DND-41 (cell line): ENCODE results near the gene SETD3.

Experiments used
- ATAC-seq: fragments of 200-7000 bp; cut with Tn5 transposase; 3 replicates; pipeline ENCODE4 v1.9.1; 2021; ENCODE audit warnings: low read depth; ENCODE audit not compliant: insufficient read depth
- DNase-seq: peaks from one replicate; pipeline ENCODE4 v3.0.0-alpha.2; 2020
- H2AFZ ChIP-seq: 2 replicates; pipeline ENCODE4 v1.6.0; 2012; ENCODE audit warnings: low read depth, low read length
- H3K27ac ChIP-seq: 2 replicates; pipeline ENCODE4 v1.5.1; 2012; ENCODE audit warnings: low read length, inconsistent platforms
- H3K27me3 ChIP-seq: fragments of 200-600 bp; sonication (generic); 2 replicates; pipeline ENCODE4 v1.6.0; 2012; ENCODE audit warnings: low read length, mild to moderate bottlenecking, inconsistent platforms; ENCODE audit not compliant: insufficient read depth, poor library complexity
- H3K36me3 ChIP-seq: 2 replicates; pipeline ENCODE4 v1.5.1; 2012; ENCODE audit warnings: low read length, inconsistent platforms; ENCODE audit not compliant: insufficient read depth
- H3K4me1 ChIP-seq: 2 replicates; pipeline ENCODE4 v1.5.1; 2012; ENCODE audit warnings: mild to moderate bottlenecking, low read length; ENCODE audit not compliant: insufficient read depth
- H3K4me2 ChIP-seq: 2 replicates; pipeline ENCODE4 v1.6.0; 2012; ENCODE audit warnings: mild to moderate bottlenecking, moderate library complexity, low read length, inconsistent platforms; ENCODE audit not compliant: insufficient read depth
- H3K4me3 ChIP-seq, 2 experiments: fragments of 200-600 bp in 1 of 2; shearing (Covaris generic) in 1 of 2; 2 replicates each; pipeline ENCODE4 v1.5.1; 2012 to 2016; ENCODE audit warnings: inconsistent platforms in 2 of 2, low read length in 2 of 2, mild to moderate bottlenecking in 2 of 2, low read depth in 1 of 2, moderate library complexity in 1 of 2
- H3K79me2 ChIP-seq: 2 replicates; pipeline ENCODE4 v1.6.0; 2012; ENCODE audit warnings: low read length, inconsistent platforms; ENCODE audit not compliant: insufficient read depth
- H3K9ac ChIP-seq: 2 replicates; pipeline ENCODE4 v1.6.0; 2012; ENCODE audit warnings: low read depth, mild to moderate bottlenecking, inconsistent platforms, low read length, moderate library complexity
- H3K9me3 ChIP-seq: 2 replicates; pipeline ENCODE4 v1.5.1; 2012; ENCODE audit warnings: low read length, moderate library complexity, mild to moderate bottlenecking, inconsistent platforms; ENCODE audit not compliant: insufficient read depth, severe bottlenecking
- H4K20me1 ChIP-seq: 2 replicates; pipeline ENCODE4 v1.6.0; 2012; ENCODE audit warnings: low read length; ENCODE audit not compliant: insufficient read depth
- EZH2 ChIP-seq: IDR thresholded peaks from 3 replicates; pipeline ENCODE4 v1.6.1; 2012; ENCODE audit warnings: borderline replicate concordance, low read depth, mild to moderate bottlenecking, moderate library complexity, low read length, inconsistent platforms; ENCODE audit not compliant: severe bottlenecking
- TF ChIP-seq, protein P1 (sequence below): IDR thresholded peaks from 2 replicates; pipeline ENCODE4 v1.5.1; 2012; ENCODE audit warnings: borderline replicate concordance, low read length, moderate library complexity, mild to moderate bottlenecking; ENCODE audit not compliant: poor library complexity, severe bottlenecking; ENCODE audit errors: extremely low read depth

The SETD3 gene

DNA sequence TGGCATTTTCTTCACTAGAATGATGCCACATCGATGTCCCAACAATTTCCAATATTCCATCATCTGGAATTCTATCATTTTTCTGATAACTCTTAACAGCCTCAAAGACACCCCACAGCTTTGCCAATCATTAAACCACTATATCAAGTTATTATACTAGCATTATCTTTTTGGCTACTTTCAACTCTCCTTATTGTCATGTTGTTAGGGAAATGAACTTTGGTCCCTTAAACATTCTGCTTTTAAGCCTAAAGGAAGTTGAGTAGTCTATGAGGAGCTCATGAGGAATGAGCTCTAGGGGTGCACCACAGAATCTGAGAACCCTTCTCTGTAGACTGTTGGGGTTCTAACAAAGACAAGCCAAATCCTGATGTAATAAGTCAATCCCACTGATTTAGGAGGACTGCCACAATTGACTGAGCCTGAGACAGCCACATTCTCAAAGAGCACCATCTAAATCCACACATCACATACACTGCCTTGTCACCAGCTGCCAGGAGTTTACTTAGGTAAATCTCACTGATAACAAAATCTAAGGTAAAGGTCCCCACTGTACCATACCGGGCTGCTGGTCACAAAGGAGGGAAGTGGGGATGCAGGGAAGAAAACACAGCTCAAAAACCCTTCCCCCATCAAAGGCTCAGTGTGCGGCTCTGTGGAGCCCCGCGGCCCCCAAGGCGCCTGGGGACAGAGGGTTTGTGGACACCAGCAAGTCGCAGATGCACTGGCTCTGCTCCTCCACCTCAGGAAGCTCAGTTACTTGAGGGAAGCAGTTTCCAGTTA, 58.2 kb downstream of the SETD3 start:
- H3K79me2 ChIP-seq: peaks cover 15% of the 10 kb centered on the region; the same call in 1 of the 2 replicates
- DNase-seq (no peak), ATAC-seq (no peak)
- H3K4me1 ChIP-seq: no peaks in the 10 kb centered on the region
- H3K27ac ChIP-seq: no peak overlapping the region
- no peak overlapping the region for H3K4me3 ChIP-seq
- H3K9ac ChIP-seq: no peak overlapping the region
- H3K36me3 ChIP-seq: peaks cover 30% of the 10 kb centered on the region; the same call in 1 of the 2 replicates
- no peaks in the 10 kb centered on the region for H3K9me3 ChIP-seq
- no peaks in the 10 kb centered on the region for H3K27me3 ChIP-seq
- no peak overlapping the region for H3K4me2 ChIP-seq
- no peak overlapping the region for H2AFZ ChIP-seq
- H4K20me1 ChIP-seq: peaks cover 37% of the 10 kb centered on the region
- no peak for TF ChIP-seq EZH2
- TF ChIP-seq, protein P1, sequence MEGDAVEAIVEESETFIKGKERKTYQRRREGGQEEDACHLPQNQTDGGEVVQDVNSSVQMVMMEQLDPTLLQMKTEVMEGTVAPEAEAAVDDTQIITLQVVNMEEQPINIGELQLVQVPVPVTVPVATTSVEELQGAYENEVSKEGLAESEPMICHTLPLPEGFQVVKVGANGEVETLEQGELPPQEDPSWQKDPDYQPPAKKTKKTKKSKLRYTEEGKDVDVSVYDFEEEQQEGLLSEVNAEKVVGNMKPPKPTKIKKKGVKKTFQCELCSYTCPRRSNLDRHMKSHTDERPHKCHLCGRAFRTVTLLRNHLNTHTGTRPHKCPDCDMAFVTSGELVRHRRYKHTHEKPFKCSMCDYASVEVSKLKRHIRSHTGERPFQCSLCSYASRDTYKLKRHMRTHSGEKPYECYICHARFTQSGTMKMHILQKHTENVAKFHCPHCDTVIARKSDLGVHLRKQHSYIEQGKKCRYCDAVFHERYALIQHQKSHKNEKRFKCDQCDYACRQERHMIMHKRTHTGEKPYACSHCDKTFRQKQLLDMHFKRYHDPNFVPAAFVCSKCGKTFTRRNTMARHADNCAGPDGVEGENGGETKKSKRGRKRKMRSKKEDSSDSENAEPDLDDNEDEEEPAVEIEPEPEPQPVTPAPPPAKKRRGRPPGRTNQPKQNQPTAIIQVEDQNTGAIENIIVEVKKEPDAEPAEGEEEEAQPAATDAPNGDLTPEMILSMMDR: no peak

DNA sequence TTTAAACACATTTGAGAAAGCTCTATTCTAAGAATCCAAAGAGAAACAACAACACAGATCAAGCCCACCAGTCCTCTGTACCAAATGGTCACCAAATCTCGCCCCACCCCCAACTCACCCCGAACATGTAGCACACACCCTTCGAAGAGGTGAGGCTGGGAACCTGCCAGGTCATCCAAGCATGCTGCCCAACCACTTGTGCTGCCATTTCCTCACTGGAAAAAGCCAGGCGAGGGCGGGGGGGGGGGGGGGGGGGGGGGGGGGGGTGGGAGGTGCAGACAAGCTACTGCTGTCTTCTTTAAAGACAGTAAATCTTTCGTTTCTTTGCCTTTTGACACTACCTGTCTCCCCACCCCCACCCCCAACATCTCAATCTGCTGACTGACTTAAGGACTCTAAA, 59.9 kb downstream of the SETD3 start:
- Histone ChIP-seq H3K9ac (no peak overlapping the region), H2AFZ (no peak overlapping the region), H3K79me2 (peaks cover 15% of the 10 kb centered on the region; the same call in 1 of the 2 replicates), H3K36me3 (peaks cover 20% of the 10 kb centered on the region; the same call in 1 of the 2 replicates), H3K4me2 (no peak overlapping the region), H3K27me3 (no peaks in the 10 kb centered on the region), H3K4me3 (no peak overlapping the region), H4K20me1 (peaks cover 34% of the 10 kb centered on the region), H3K4me1 (no peaks in the 10 kb centered on the region), H3K27ac (no peak overlapping the region), H3K9me3 (no peaks in the 10 kb centered on the region)
- DNase-seq: no peak
- TF ChIP-seq EZH2: no peak
- TF ChIP-seq, protein P1: no peak
- ATAC-seq: no peak

DNA sequence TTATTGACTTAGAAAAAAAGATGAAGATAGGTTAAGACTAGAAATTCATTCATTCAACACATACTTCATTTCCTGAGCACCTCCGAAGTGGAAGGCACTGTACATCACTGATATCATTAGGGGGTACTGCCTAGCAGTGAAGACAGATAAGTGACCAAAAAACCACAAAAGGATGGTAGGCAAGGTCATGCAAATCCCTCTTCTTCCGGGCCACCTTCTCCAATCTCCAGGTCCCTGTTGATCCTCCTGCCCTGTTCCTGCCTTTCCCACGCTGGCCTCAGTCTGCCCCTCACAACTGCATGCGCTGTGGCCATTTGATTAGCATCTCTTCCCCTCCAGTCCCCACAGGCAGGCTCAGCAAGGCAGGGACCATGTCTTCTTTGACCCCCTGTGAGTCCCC, 60.8 kb downstream of the SETD3 start:
- peaks cover 19% of the 10 kb centered on the region; the same call in 1 of the 2 replicates for H3K79me2 ChIP-seq
- no peaks in the 10 kb centered on the region for H3K27me3 ChIP-seq
- H3K4me1 ChIP-seq: peaks cover 4% of the 10 kb centered on the region; the same call in 1 of the 2 replicates
- no peak overlapping the region for H3K4me2 ChIP-seq
- no peak for DNase-seq
- H3K36me3 ChIP-seq: peaks cover 17% of the 10 kb centered on the region; the same call in 1 of the 2 replicates
- no peaks in the 10 kb centered on the region for H3K9me3 ChIP-seq
- TF ChIP-seq EZH2: no peak
- TF ChIP-seq, protein P1: no peak
- H3K27ac ChIP-seq: no peak overlapping the region
- ATAC-seq: no peak
- no peak overlapping the region for H3K4me3 ChIP-seq
- no peak overlapping the region for H3K9ac ChIP-seq
- H2AFZ ChIP-seq: no peak overlapping the region
- H4K20me1 ChIP-seq: peaks cover 29% of the 10 kb centered on the region
